WTC11 (cell line): ENCODE results near the gene EID2B. TPM values are rescaled to one million over a fixed set of nuclear protein-coding genes. Genes with fewer than 3 reads are reported as not detected.

Experiments used
- ATAC-seq: fragments of 200-7000 bp; cut with Tn5 transposase; 2 replicates; pipeline ENCODE4 v1.10.0; 2021; ENCODE audit warnings: mild to moderate bottlenecking, moderate library complexity
- CTCF ChIA-PET: fragments of 300-600 bp; sonication (Branson Sonifier 250); formaldehyde crosslinking; loops from one replicate; lab custom pipeline; 2021; ENCODE audit warnings: antibody characterized with exemption; lab: Charles Lee
- POLR2A ChIA-PET: fragments of 350-600 bp; sonication (Branson Sonifier 250); formaldehyde crosslinking; loops from one replicate; lab custom pipeline; 2021; ENCODE audit warnings: antibody characterized with exemption; lab: Charles Lee
- DNase-seq: peaks from one replicate; pipeline ENCODE4 v3.0.0; 2021; ENCODE audit warnings: low spot score
- H3K27ac Mint-ChIP-seq: 2 replicates; pipeline ENCODE4 v1.8.0; 2021; ENCODE audit warnings: mixed read lengths
- H3K27me3 Mint-ChIP-seq: 2 replicates; pipeline ENCODE4 v1.8.0; 2021; ENCODE audit warnings: low read depth, mild to moderate bottlenecking, moderate library complexity, mixed read lengths
- H3K36me3 Mint-ChIP-seq: 2 replicates; pipeline ENCODE4 v1.8.0; 2021; ENCODE audit warnings: mixed read lengths
- H3K4me1 Mint-ChIP-seq: 2 replicates; pipeline ENCODE4 v1.8.0; 2022; ENCODE audit warnings: mixed read lengths
- H3K4me3 Mint-ChIP-seq: 2 replicates; pipeline ENCODE4 v1.8.0; 2021; ENCODE audit warnings: mild to moderate bottlenecking, moderate library complexity, mixed read lengths
- H3K9me3 Mint-ChIP-seq: 2 replicates; pipeline ENCODE4 v1.8.0; 2021; ENCODE audit warnings: mixed read lengths
- ARID4B ChIP-seq: sonication (generic); formaldehyde crosslinking; IDR thresholded peaks from 2 replicates; pipeline ENCODE4 v1.8.0; 2023; ENCODE audit warnings: missing genetic modification reagents, mild to moderate bottlenecking, borderline replicate concordance
- CTCF ChIP-seq: fragments of 200-600 bp; IDR thresholded peaks from 2 replicates; pipeline ENCODE4 v1.8.0; 2022; ENCODE audit warnings: antibody characterized with exemption
- ELF4 ChIP-seq: sonication (generic); formaldehyde crosslinking; IDR thresholded peaks from 2 replicates; pipeline ENCODE4 v1.8.1; 2022; ENCODE audit warnings: low read depth, mild to moderate bottlenecking, moderate library complexity, missing genetic modification reagents
- ERG ChIP-seq: fragments of 250-450 bp; sonication (Bioruptor Pico); IDR thresholded peaks from 2 replicates; pipeline ENCODE4 v1.8.0; 2021; ENCODE audit warnings: mild to moderate bottlenecking
- GTF2I ChIP-seq: fragments of 250-450 bp; sonication (Bioruptor Pico); conservative IDR thresholded peaks from 2 replicates; pipeline ENCODE4 v1.4.0; 2021; ENCODE audit warnings: mild to moderate bottlenecking
- HMGXB4 ChIP-seq: sonication (generic); formaldehyde crosslinking; IDR thresholded peaks from 2 replicates; pipeline ENCODE4 v1.8.1; 2023; ENCODE audit warnings: mild to moderate bottlenecking, moderate library complexity, missing genetic modification reagents
- IRF2 ChIP-seq: sonication (generic); formaldehyde crosslinking; IDR thresholded peaks from 2 replicates; pipeline ENCODE4 v1.8.0; 2022; ENCODE audit warnings: low read depth, missing genetic modification reagents, borderline replicate concordance
- NFATC4 ChIP-seq: fragments of 250-450 bp; sonication (Bioruptor Pico); IDR thresholded peaks from 2 replicates; pipeline ENCODE4 v1.9.0; 2021; ENCODE audit warnings: mild to moderate bottlenecking
- NR3C1 ChIP-seq: sonication (generic); formaldehyde crosslinking; conservative IDR thresholded peaks from 2 replicates; pipeline ENCODE4 v1.8.1; 2023; ENCODE audit warnings: low read depth, mild to moderate bottlenecking, missing genetic modification reagents
- OVOL2 ChIP-seq: fragments of 250-450 bp; sonication (Bioruptor Pico); IDR thresholded peaks from 2 replicates; pipeline ENCODE4 v1.9.0; 2021; ENCODE audit warnings: mild to moderate bottlenecking, borderline replicate concordance
- SOX15 ChIP-seq: fragments of 250-450 bp; sonication (Bioruptor Pico); IDR thresholded peaks from 2 replicates; pipeline ENCODE4 v1.9.0; 2021; ENCODE audit warnings: mild to moderate bottlenecking
- ZNF121 ChIP-seq: sonication (generic); formaldehyde crosslinking; IDR thresholded peaks from 2 replicates; pipeline ENCODE4 v1.8.0; 2023; ENCODE audit warnings: missing genetic modification reagents
- total RNA-seq: library from RNA; stranded (reverse); gene quantifications from 3 replicates; pipeline ENCODE4 v1.2.3, GENCODE V29; 2021

EID2B gene
- total RNA-seq, 1 experiment from 2014 or later, result 3.6 TPM

GRCh38 chr19:39517432-39517831 lies 15.2 kb downstream of the EID2B start:
- DNase-seq (no peak), ATAC-seq (no peak)
- Mint-ChIP-seq H3K4me3 (peak overlapping the region; percentile 89), H3K36me3 (peaks cover 12% of the 10 kb centered on the region), H3K9me3 (no peaks in the 10 kb centered on the region; the same call in 1 of the 2 replicates), H3K27me3 (peaks cover 25% of the 10 kb centered on the region), H3K4me1 (peaks cover 27% of the 10 kb centered on the region), H3K27ac (peak overlapping the region; percentile 81; the same call in 1 of the 2 replicates)
- POLR2A ChIA-PET, result interaction anchor here (1.0 kb wide), 1 partner anchor 82 kb away, joined by 8 read pairs; the partner anchor contains the start of gene RPS16
- no peak for TF ChIP-seq OVOL2
- TF ChIP-seq GTF2I (CRISPR knock-in tag), result 0 out of 2 replicates have a peak, but pooled peaks have one; percentile 61
- no peak for TF ChIP-seq ELF4
- TF ChIP-seq ZNF121 (CRISPR knock-in tag), result 0 out of 2 replicates have a peak, but pooled peaks have one; percentile 5
- no peak for TF ChIP-seq CTCF
- TF ChIP-seq SOX15 (CRISPR knock-in tag), result no peak
- CTCF ChIA-PET, result interaction anchor here (1.2 to 3.3 kb wide), 3 partner anchors 15 to 43 kb away, joined by 3 to 24 read pairs (median 21); partner anchors contain the start of gene EID2B

- TF ChIP-seq ARID4B (CRISPR knock-in tag) (no peak), NR3C1 (CRISPR knock-in tag) (no peak), NFATC4 (CRISPR knock-in tag) (no peak), ZNF121 (CRISPR knock-in tag) (0 out of 2 replicates have a peak, but pooled peaks have one; percentile 32), ERG (CRISPR knock-in tag) (no peak), IRF2 (no peak), HMGXB4 (CRISPR knock-in tag) (no peak)
- TF ChIP-seq, all 79 proteins: peak for 1
- peaks cover 27% of the 10 kb centered on the region for H3K4me1 Mint-ChIP-seq
- peaks cover 12% of the 10 kb centered on the region for H3K36me3 Mint-ChIP-seq
- H3K4me3 Mint-ChIP-seq, result peak overlapping the region; percentile 89
- ChIA-PET CTCF (interaction anchor here (0.6 to 4.0 kb wide), 6 partner anchors 16 to 1826 kb away, joined by 3 to 21 read pairs (median 7); partner anchors contain the start of genes EID2B and TIMM50), POLR2A (interaction anchor here (0.6 to 1.6 kb wide), 2 partner anchors 81 to 830 kb away, joined by 3 to 10 read pairs; partner anchors contain the start of gene RPS16)
- ATAC-seq (no peak), DNase-seq (no peak)
- peak overlapping the region; percentile 83 for H3K27ac Mint-ChIP-seq
- H3K9me3 Mint-ChIP-seq, result no peaks in the 10 kb centered on the region; the same call in 1 of the 2 replicates
- H3K27me3 Mint-ChIP-seq, result peaks cover 32% of the 10 kb centered on the region
These were observed 16.4 kb downstream of the EID2B start for GRCh38 chr19:39516270-39516669.
